GM13976 (cell line): Measurements from ENCODE around the gene ZNF221.

Experiments used
- DNase-seq: peaks from one replicate; pipeline ENCODE4 v3.0.0; 2012; ENCODE audit warnings: low spot score
- in situ Hi-C: fragments of 300-500 bp; cut with MboI; formaldehyde crosslinking; loops from one replicate; pipeline ENCODE4 v1.12.0; 2022; ENCODE audit warnings: low sequenced_read_pairs, mixed read lengths, inconsistent platforms; ENCODE audit not compliant: unreplicated experiment
- TF ChIP-seq, protein P1 (sequence below): IDR thresholded peaks from 2 replicates; pipeline ENCODE4 v1.5.1; 2012; ENCODE audit warnings: borderline replicate concordance, mild to moderate bottlenecking; ENCODE audit not compliant: insufficient read depth; ENCODE audit errors: extremely low read depth, missing control alignments, control extremely low read depth

ZNF221 gene

DNA sequence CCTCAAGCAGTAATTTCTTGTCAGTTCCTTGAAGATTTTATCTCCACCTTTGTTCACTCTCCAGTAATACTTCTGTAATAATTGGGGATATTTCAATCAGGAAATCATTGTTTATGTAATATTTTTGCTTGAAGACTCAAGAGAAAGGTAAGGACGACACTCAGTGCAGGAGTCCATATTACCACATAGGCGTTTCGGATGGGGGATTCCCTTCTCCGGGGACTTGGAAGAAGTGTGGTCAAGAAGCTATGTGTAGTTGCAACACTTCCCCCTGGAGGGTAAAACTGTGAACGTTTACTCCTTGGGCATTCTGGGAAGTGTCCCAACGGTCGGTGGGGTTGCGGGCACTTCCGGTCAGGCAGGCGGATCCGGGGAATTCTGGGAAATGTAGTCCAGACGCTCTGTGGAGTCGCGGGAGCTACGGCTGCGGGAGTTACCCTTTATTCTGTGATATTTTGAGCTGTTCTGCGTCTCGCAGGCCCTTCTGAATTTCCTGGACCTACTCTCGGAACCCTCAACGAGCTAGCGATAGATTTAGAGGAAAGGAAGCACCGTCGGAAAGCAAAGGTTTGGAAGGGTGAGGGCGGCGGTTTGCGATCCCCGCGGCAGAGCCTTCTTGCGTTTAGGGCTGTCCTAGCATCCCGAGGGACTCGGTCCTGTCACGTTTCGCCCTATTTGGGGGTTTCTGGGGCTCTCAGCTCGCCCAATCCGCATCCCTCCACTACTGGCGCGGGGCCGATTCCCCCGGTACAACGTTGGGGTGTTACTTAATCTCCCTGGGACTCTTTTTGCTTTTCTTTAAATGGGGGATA, at the start of gene ZNF221:
TSS of gene ZNF221 (plus strand) at position 395 of the 812 bp plus-strand sequence. CDS start 11,499 bp downstream, outside the sequence.
- DNase-seq = peak; percentile 90
- TF ChIP-seq, protein P1, sequence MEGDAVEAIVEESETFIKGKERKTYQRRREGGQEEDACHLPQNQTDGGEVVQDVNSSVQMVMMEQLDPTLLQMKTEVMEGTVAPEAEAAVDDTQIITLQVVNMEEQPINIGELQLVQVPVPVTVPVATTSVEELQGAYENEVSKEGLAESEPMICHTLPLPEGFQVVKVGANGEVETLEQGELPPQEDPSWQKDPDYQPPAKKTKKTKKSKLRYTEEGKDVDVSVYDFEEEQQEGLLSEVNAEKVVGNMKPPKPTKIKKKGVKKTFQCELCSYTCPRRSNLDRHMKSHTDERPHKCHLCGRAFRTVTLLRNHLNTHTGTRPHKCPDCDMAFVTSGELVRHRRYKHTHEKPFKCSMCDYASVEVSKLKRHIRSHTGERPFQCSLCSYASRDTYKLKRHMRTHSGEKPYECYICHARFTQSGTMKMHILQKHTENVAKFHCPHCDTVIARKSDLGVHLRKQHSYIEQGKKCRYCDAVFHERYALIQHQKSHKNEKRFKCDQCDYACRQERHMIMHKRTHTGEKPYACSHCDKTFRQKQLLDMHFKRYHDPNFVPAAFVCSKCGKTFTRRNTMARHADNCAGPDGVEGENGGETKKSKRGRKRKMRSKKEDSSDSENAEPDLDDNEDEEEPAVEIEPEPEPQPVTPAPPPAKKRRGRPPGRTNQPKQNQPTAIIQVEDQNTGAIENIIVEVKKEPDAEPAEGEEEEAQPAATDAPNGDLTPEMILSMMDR = peak; percentile 55
- in situ Hi-C loops = no loop called here

GRCh38 chr19:43901395-43902390, 49.3 kb upstream of the ZNF221 start:
- peak; percentile 78 for DNase-seq
- TF ChIP-seq, protein P1 = no peak
- in situ Hi-C loops = no loop called here

DNA sequence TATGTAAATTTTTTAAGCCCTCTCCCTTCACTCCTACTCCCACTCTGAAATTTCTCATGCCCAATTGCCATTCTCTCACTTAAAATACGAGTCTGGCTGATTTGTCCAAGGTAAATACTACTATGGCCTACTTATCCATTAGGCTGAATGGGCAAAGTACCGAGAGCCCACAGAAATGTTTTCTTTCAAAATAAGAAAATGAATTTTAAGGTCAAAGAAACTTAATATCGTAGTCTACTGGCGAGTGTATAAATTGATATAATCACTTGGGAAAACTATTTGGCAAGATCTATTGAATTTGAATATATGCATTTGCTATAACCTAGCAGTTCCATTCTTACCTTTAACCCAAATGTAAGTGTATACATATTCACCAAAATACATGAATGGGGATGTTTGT, 48.6 kb upstream of the ZNF221 start:
- TF ChIP-seq, protein P1 = no peak
- no peak for DNase-seq
- in situ Hi-C loops = no loop called here

- no peak for DNase-seq
- TF ChIP-seq, protein P1 = no peak
- in situ Hi-C loops = no loop called here
Observed at GRCh38 chr19:43905897-43906296, 45.1 kb upstream of the ZNF221 start.

- no peak for DNase-seq
- in situ Hi-C loops = no loop called here
- TF ChIP-seq, protein P1 = no peak
Observed at GRCh38 chr19:43906774-43907173, 44.3 kb upstream of the ZNF221 start.

GRCh38 chr19:43908659-43909058, 42.4 kb upstream of the ZNF221 start:
- in situ Hi-C loops = no loop called here
- TF ChIP-seq, protein P1 = no peak
- DNase-seq = no peak
